ENCODE measurements around the gene CIAO1. TPM values are rescaled to one million over a fixed set of nuclear protein-coding genes. Genes with fewer than 3 reads are reported as not detected.

Gene CIAO1
- total and polyA plus RNA-seq, 2 of the 13 experiments (the other 11 are each of a cell fraction or from before 2014, with no cell fraction given), result 99.3 to 120 TPM

- TF ChIP-seq ZNF280D (CRISPR knock-in tag; IDR thresholded peaks at IDR 0.05), result 0 out of 2 replicates have a peak, but pooled peaks have one; percentile 44
- TF ChIP-seq KAT2B (IDR thresholded peaks at IDR 0.05; ENCODE audit: borderline replicate concordance, low read depth, low read length), result no peak
- TF ChIP-seq MXD1 (CRISPR knock-in tag; IDR thresholded peaks at IDR 0.05), result no peak
- no peak for TF ChIP-seq NBN (conservative IDR thresholded peaks at IDR 0.05)
- TF ChIP-seq SPEN (CRISPR knock-in tag; IDR thresholded peaks at IDR 0.05; ENCODE audit: low read depth), result peak; percentile 48; the same call in 1 of the 2 replicates
- no peak for TF ChIP-seq ZNF362 (CRISPR knock-in tag; IDR thresholded peaks at IDR 0.05; ENCODE audit: borderline replicate concordance)
- TF ChIP-seq CSRNP1 (CRISPR knock-in tag; IDR thresholded peaks at IDR 0.05), result 0 out of 2 replicates have a peak, but pooled peaks have one; percentile 53
- TF ChIP-seq ZNF556 (CRISPR knock-in tag; IDR thresholded peaks at IDR 0.05; ENCODE audit: borderline replicate concordance), result no peak; the same call in 1 of the 2 replicates
- TF ChIP-seq FOXJ3 (CRISPR knock-in tag; IDR thresholded peaks at IDR 0.05; ENCODE audit: borderline replicate concordance), result no peak
- TF ChIP-seq ZNF737 (CRISPR knock-in tag; IDR thresholded peaks at IDR 0.05; ENCODE audit: borderline replicate concordance), result peak; percentile 62; the same call in 1 of the 2 replicates
- TF ChIP-seq BCL6 (CRISPR knock-in tag; IDR thresholded peaks at IDR 0.05), result 0 out of 2 replicates have a peak, but pooled peaks have one; percentile 16
- 0 out of 2 replicates have a peak, but pooled peaks have one; percentile 21 for TF ChIP-seq ZNF746 (CRISPR knock-in tag; IDR thresholded peaks at IDR 0.05)
- 0 out of 2 replicates have a peak, but pooled peaks have one; percentile 25 for TF ChIP-seq AKAP8 (CRISPR knock-in tag; IDR thresholded peaks at IDR 0.05)
- TF ChIP-seq ZNF337 (CRISPR knock-in tag; IDR thresholded peaks at IDR 0.05; ENCODE audit: borderline replicate concordance, low read depth), result no peak
- no peak for TF ChIP-seq ZBTB43 (CRISPR knock-in tag; conservative IDR thresholded peaks at IDR 0.05)
- TF ChIP-seq NFE2 (CRISPR knock-in tag; IDR thresholded peaks at IDR 0.05), result no peak
- TF ChIP-seq TRIM22 (IDR thresholded peaks at IDR 0.05), result no peak
These were observed 55.0 kb downstream of the CIAO1 start (continued) for GRCh38 chr2:96320728-96321622.

All from HepG2 (cell line).